Measurements from ENCODE around the gene OR10P1.

OR10P1 gene

DNA sequence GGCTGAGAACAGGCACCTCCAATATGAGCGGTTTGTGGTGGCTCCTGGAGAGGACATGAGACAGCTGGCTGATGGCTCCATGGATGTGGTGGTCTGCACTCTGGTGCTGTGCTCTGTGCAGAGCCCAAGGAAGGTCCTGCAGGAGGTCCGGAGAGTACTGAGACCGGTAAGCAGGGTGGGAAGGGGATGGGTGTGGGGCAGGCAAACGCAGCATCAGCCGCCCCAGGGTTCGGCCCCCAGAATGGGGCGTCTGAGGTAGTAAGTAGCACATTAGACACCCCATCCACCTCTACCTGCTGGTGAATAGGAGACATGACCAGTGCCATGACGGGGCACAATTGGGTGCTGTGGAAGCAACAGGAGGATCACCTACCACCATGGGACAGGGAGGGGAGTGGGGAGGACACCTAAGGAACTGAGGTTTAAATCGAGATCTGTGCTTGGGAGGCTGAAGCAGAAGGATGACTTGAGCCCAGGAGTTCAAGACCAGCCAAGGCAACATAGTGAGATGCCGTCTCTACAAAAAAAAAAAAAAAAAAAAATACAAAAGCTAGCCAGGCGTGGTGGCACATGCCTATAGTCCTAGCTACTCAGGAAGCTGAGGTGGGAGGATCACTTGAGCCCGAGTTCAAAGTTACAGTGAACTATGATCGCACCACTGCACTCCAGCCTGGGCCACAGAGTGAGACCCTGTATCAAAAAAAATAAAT is 45.5 kb downstream of the OR10P1 start:
- Mint-ChIP-seq H3K4me1 (peaks cover 23% of the 10 kb centered on the region), H3K36me3 (ENCODE audit: low read depth) (peaks cover 4% of the 10 kb centered on the region), H3K4me3 (peak overlapping the region; percentile 84 to 87 (median 86)), H3K9me3 (no peaks in the 10 kb centered on the region), H3K27me3 (ENCODE audit: low read depth) (peaks cover 6% of the 10 kb centered on the region), H3K27ac (peak overlapping the region; percentile 0 to 84 (median 58))
- TF ChIP-seq, protein P1, sequence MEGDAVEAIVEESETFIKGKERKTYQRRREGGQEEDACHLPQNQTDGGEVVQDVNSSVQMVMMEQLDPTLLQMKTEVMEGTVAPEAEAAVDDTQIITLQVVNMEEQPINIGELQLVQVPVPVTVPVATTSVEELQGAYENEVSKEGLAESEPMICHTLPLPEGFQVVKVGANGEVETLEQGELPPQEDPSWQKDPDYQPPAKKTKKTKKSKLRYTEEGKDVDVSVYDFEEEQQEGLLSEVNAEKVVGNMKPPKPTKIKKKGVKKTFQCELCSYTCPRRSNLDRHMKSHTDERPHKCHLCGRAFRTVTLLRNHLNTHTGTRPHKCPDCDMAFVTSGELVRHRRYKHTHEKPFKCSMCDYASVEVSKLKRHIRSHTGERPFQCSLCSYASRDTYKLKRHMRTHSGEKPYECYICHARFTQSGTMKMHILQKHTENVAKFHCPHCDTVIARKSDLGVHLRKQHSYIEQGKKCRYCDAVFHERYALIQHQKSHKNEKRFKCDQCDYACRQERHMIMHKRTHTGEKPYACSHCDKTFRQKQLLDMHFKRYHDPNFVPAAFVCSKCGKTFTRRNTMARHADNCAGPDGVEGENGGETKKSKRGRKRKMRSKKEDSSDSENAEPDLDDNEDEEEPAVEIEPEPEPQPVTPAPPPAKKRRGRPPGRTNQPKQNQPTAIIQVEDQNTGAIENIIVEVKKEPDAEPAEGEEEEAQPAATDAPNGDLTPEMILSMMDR (IDR thresholded peaks at IDR 0.05; ENCODE audit: unreplicated experiment in 3 of 3): no peak

GRCh38 chr12:55683676-55684075 is 47.0 kb downstream of the OR10P1 start:
- H3K4me1 Mint-ChIP-seq: peaks cover 23% of the 10 kb centered on the region
- no peak overlapping the region for H3K27ac Mint-ChIP-seq
- H3K4me3 Mint-ChIP-seq: peak overlapping the region in 1 of 3 experiments; percentile 6
- no peaks in the 10 kb centered on the region for H3K9me3 Mint-ChIP-seq
- H3K27me3 Mint-ChIP-seq (ENCODE audit: low read depth): peaks cover 6% of the 10 kb centered on the region
- TF ChIP-seq, protein P1 (IDR thresholded peaks at IDR 0.05; ENCODE audit: unreplicated experiment in 3 of 3): no peak
- H3K36me3 Mint-ChIP-seq (ENCODE audit: low read depth): peaks cover 4% of the 10 kb centered on the region

- peaks cover 4% of the 10 kb centered on the region for H3K36me3 Mint-ChIP-seq (ENCODE audit: low read depth)
- no peak overlapping the region for H3K27ac Mint-ChIP-seq
- TF ChIP-seq, protein P1 (IDR thresholded peaks at IDR 0.05; ENCODE audit: unreplicated experiment in 3 of 3): no peak
- H3K4me3 Mint-ChIP-seq: no peak overlapping the region
- peaks cover 23% of the 10 kb centered on the region for H3K4me1 Mint-ChIP-seq
- peaks cover 6% of the 10 kb centered on the region for H3K27me3 Mint-ChIP-seq (ENCODE audit: low read depth)
- no peaks in the 10 kb centered on the region for H3K9me3 Mint-ChIP-seq
These were observed 48.2 kb downstream of the OR10P1 start for GRCh38 chr12:55684761-55685370.

- H3K27ac Mint-ChIP-seq: no peak overlapping the region
- H3K36me3 Mint-ChIP-seq (ENCODE audit: low read depth): peaks cover 4% of the 10 kb centered on the region
- TF ChIP-seq, protein P1 (IDR thresholded peaks at IDR 0.05; ENCODE audit: unreplicated experiment in 3 of 3): no peak
- peaks cover 23% of the 10 kb centered on the region for H3K4me1 Mint-ChIP-seq
- peaks cover 6% of the 10 kb centered on the region for H3K27me3 Mint-ChIP-seq (ENCODE audit: low read depth)
- no peak overlapping the region for H3K4me3 Mint-ChIP-seq
- H3K9me3 Mint-ChIP-seq: no peaks in the 10 kb centered on the region
These were observed 49.0 kb downstream of the OR10P1 start for GRCh38 chr12:55685671-55686070.

- H3K36me3 Mint-ChIP-seq (ENCODE audit: low read depth): peaks cover 4% of the 10 kb centered on the region
- no peaks in the 10 kb centered on the region for H3K9me3 Mint-ChIP-seq
- TF ChIP-seq, protein P1 (IDR thresholded peaks at IDR 0.05; ENCODE audit: unreplicated experiment in 3 of 3): no peak
- peaks cover 16% of the 10 kb centered on the region for H3K4me1 Mint-ChIP-seq
- H3K27ac Mint-ChIP-seq: no peak overlapping the region
- H3K27me3 Mint-ChIP-seq (ENCODE audit: low read depth): peaks cover 6% of the 10 kb centered on the region
- H3K4me3 Mint-ChIP-seq: no peak overlapping the region
These were observed 49.8 kb downstream of the OR10P1 start for GRCh38 chr12:55686366-55687010.

All from nephron (organoid).